OCI-LY7 (cell line): ENCODE results near the gene PPA2. TPM values are rescaled to one million over a fixed set of nuclear protein-coding genes. Genes with fewer than 3 reads are reported as not detected.

Experiments
- BruUV-seq: library from RNA; stranded (reverse); fragments of 400-500 nt; replicated peaks from 2 replicates; lab custom pipeline; 2021; lab: Mats Ljungman, UMichigan
- CTCF ChIA-PET: fragments of 300-600 bp; sonication (Branson Sonifier 250); formaldehyde crosslinking; loops from one replicate; lab custom pipeline; 2022; ENCODE audit warnings: antibody characterized with exemption; ENCODE audit not compliant: unreplicated experiment; lab: Charles Lee
- POLR2A ChIA-PET: fragments of 300-600 bp; sonication (Branson Sonifier 250); formaldehyde crosslinking; loops from one replicate; lab custom pipeline; 2022; ENCODE audit warnings: antibody characterized with exemption; lab: Charles Lee
- DNase-seq: peaks from one replicate; pipeline ENCODE4 v3.0.0-alpha.2; 2015; ENCODE audit warnings: low spot score
- H2AFZ ChIP-seq: fragments of 200-600 bp; sonication (generic), shearing (Covaris generic); 2 replicates; pipeline ENCODE4 v1.6.1; 2014; ENCODE audit warnings: mild to moderate bottlenecking, antibody characterized with exemption, low read length, moderate library complexity
- H3K27ac ChIP-seq: fragments of 200-600 bp; sonication (generic); 2 replicates; pipeline ENCODE4 v1.5.1; 2014; ENCODE audit warnings: mixed run types, low read depth, mild to moderate bottlenecking, moderate library complexity, low read length, inconsistent platforms; ENCODE audit not compliant: poor library complexity, severe bottlenecking
- H3K36me3 ChIP-seq: fragments of 200-600 bp; sonication (generic); 2 replicates; pipeline ENCODE4 v1.6.1; 2014; ENCODE audit warnings: mild to moderate bottlenecking, antibody characterized with exemption, low read length, moderate library complexity, mixed read lengths; ENCODE audit not compliant: insufficient read depth
- H3K4me1 ChIP-seq: fragments of 200-600 bp; sonication (generic); 2 replicates; pipeline ENCODE4 v1.5.1; 2014; ENCODE audit warnings: mild to moderate bottlenecking, low read length; ENCODE audit not compliant: insufficient read depth, poor library complexity, severe bottlenecking
- H3K4me2 ChIP-seq: fragments of 200-600 bp; sonication (generic); 2 replicates; pipeline ENCODE4 v1.6.1; 2014; ENCODE audit warnings: mild to moderate bottlenecking, low read length
- H3K4me3 ChIP-seq: fragments of 200-600 bp; sonication (generic); 2 replicates; pipeline ENCODE4 v1.5.1; 2014; ENCODE audit warnings: mild to moderate bottlenecking, low read depth, low read length; ENCODE audit not compliant: poor library complexity, severe bottlenecking
- H3K79me2 ChIP-seq: fragments of 200-600 bp; sonication (generic); 2 replicates; pipeline ENCODE4 v1.6.1; 2016; ENCODE audit warnings: low read depth, mild to moderate bottlenecking, low read length, moderate library complexity, mixed read lengths; ENCODE audit not compliant: insufficient read depth
- H3K9me2 ChIP-seq: fragments of 200-600 bp; sonication (generic); 2 replicates; pipeline ENCODE4 v1.6.1; 2016; ENCODE audit warnings: mild to moderate bottlenecking, low read length, mixed read lengths; ENCODE audit not compliant: insufficient read depth
- H3K9me3 ChIP-seq: fragments of 200-600 bp; sonication (generic); 2 replicates; pipeline ENCODE4 v1.6.1; 2014; ENCODE audit warnings: mild to moderate bottlenecking, mixed run types, low read length, mixed read lengths
- H4K20me1 ChIP-seq: fragments of 200-600 bp; sonication (generic); 2 replicates; pipeline ENCODE4 v1.6.1; 2014; ENCODE audit warnings: mild to moderate bottlenecking, antibody characterized with exemption, low read length, moderate library complexity, mixed read lengths; ENCODE audit not compliant: insufficient read depth
- EZH2phosphoT487 ChIP-seq: fragments of 200-600 bp; sonication (generic); IDR thresholded peaks from 2 replicates; pipeline ENCODE4 v1.6.1; 2018; ENCODE audit warnings: low read depth, borderline replicate concordance, mild to moderate bottlenecking, mixed run types, antibody characterized with exemption, low read length, moderate library complexity, mixed read lengths
- intact Hi-C: fragments of 100-400 bp; cut with micrococcal nuclease; formaldehyde crosslinking; loops from one replicate; pipeline ENCODE4 v1.10.0; 2022; ENCODE audit not compliant: unreplicated experiment
- total RNA-seq, 2 experiments: library from RNA; depleted of rRNA in 1 of 2; stranded (reverse); fragments of >200 nt in 1 of 2; shearing (Covaris generic) in 1 of 2; gene quantifications; 2 replicates each; pipeline ENCODE4 v1.2.3, GENCODE V29; 2014 to 2022
- TF ChIP-seq, protein P1 (sequence below): fragments of 200-600 bp; sonication (generic); conservative IDR thresholded peaks from 2 replicates; pipeline ENCODE4 v1.5.1; 2014; ENCODE audit warnings: mild to moderate bottlenecking, antibody characterized with exemption, low read length, moderate library complexity, mixed read lengths

PPA2 gene
- total RNA-seq, 2 experiments from 2014 or later: 73.1 to 74.6 TPM

DNA sequence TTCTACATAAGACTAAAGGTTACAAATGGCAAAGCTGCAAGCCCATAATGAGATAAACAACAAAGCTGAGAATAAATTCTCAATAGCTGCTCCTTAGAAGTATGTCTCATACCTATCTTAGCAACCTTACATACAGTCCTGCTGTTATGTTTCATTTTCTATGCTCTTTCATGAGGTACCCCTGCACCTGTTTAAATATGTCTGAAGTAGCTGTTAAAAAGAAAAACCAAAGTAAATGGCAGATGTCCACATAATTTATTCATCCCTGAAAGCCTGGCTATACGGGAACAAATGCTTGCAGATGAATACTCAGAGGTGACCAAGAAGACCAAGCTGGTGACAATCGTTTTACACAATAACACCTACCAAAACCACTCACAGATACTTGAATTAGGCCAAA, 22.5 kb downstream of the PPA2 start:
- Histone ChIP-seq H3K79me2 (no peaks in the 10 kb centered on the region), H3K9me2 (no peaks in the 10 kb centered on the region), H2AFZ (no peak overlapping the region), H3K27ac (no peak overlapping the region), H4K20me1 (no peaks in the 10 kb centered on the region), H3K4me1 (no peaks in the 10 kb centered on the region), H3K4me2 (no peak overlapping the region), H3K36me3 (peaks cover 21% of the 10 kb centered on the region), H3K9me3 (no peaks in the 10 kb centered on the region), H3K4me3 (no peak overlapping the region)
- CTCF ChIA-PET: no interaction called here
- intact Hi-C loops: no loop called here
- BruUV-seq: no TSS peak
- no peak for DNase-seq
- POLR2A ChIA-PET: interaction anchor here (1.1 kb wide), 1 partner anchor 9 kb away, joined by 3 read pairs; no protein-coding TSS in a partner anchor
- TF ChIP-seq, protein P1, sequence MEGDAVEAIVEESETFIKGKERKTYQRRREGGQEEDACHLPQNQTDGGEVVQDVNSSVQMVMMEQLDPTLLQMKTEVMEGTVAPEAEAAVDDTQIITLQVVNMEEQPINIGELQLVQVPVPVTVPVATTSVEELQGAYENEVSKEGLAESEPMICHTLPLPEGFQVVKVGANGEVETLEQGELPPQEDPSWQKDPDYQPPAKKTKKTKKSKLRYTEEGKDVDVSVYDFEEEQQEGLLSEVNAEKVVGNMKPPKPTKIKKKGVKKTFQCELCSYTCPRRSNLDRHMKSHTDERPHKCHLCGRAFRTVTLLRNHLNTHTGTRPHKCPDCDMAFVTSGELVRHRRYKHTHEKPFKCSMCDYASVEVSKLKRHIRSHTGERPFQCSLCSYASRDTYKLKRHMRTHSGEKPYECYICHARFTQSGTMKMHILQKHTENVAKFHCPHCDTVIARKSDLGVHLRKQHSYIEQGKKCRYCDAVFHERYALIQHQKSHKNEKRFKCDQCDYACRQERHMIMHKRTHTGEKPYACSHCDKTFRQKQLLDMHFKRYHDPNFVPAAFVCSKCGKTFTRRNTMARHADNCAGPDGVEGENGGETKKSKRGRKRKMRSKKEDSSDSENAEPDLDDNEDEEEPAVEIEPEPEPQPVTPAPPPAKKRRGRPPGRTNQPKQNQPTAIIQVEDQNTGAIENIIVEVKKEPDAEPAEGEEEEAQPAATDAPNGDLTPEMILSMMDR: no peak
- no peak for TF ChIP-seq EZH2phosphoT487

DNA sequence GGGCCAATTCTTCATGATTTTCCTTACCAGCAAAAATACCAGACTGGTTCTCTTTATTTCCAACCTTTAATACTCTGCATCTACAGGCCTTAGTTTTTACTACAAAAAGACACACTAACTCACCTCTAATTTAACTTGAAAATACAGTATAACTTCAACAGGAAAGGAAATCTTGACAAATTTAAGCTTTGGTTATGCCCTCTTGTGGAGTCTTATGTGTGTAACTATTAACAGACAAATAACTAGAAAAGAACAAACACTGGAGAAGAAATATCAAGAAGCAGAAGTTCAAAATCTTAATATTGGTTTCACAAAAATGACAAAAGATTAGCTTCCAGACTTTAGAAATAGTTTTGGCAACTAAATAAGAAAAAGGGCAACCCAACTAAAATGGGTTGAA, 33.0 kb downstream of the PPA2 start:
- Histone ChIP-seq H3K9me2 (no peaks in the 10 kb centered on the region), H3K36me3 (peaks cover 39% of the 10 kb centered on the region), H4K20me1 (no peaks in the 10 kb centered on the region), H3K79me2 (no peaks in the 10 kb centered on the region), H2AFZ (no peak overlapping the region), H3K27ac (no peak overlapping the region), H3K4me3 (no peak overlapping the region), H3K4me2 (no peak overlapping the region), H3K9me3 (no peaks in the 10 kb centered on the region), H3K4me1 (peaks cover 9% of the 10 kb centered on the region)
- intact Hi-C loops: no loop called here
- no peak for DNase-seq
- TF ChIP-seq, protein P1: no peak
- no peak for TF ChIP-seq EZH2phosphoT487
- BruUV-seq: no TSS peak
- CTCF ChIA-PET: no interaction called here
- POLR2A ChIA-PET: interaction anchor here (1.3 kb wide), 1 partner anchor 46 kb away, joined by 3 read pairs; no protein-coding TSS in a partner anchor

DNA sequence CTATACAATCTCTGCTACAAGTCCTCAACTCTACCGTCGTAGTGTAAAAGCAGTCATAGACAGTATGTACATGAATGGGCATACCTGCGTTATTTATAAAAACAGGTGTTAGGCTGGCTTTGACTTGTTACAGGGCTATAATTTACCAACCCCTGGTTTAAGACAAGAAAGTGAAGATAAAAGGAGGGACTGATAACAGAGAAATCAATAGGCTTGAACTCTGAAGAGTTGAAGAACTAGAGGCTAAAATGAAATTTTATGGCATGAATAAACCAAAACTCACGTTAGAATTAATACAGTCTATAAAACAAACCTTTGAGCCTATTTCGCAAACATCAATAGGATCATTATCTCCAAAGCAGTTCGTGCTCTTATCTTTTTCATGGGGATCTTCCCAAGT, 36.2 kb downstream of the PPA2 start:
- TF ChIP-seq EZH2phosphoT487: no peak
- TF ChIP-seq, protein P1: no peak
- no peak overlapping the region for H3K4me2 ChIP-seq
- intact Hi-C loops: no loop called here
- no peak overlapping the region for H2AFZ ChIP-seq
- H3K4me3 ChIP-seq: no peak overlapping the region
- H3K36me3 ChIP-seq: peaks cover 55% of the 10 kb centered on the region
- CTCF ChIA-PET: no interaction called here
- no peaks in the 10 kb centered on the region for H4K20me1 ChIP-seq
- no TSS peak for BruUV-seq
- no peak overlapping the region for H3K27ac ChIP-seq
- H3K79me2 ChIP-seq: no peaks in the 10 kb centered on the region
- H3K9me3 ChIP-seq: no peaks in the 10 kb centered on the region
- no peaks in the 10 kb centered on the region for H3K9me2 ChIP-seq
- no peaks in the 10 kb centered on the region for H3K4me1 ChIP-seq
- DNase-seq: no peak
- POLR2A ChIA-PET: no interaction called here
